ENCODE measurements around the gene AMY1C.
A peak's percentile ranks its signal among the peaks of the same experiment; 100 is the strongest.

The AMY1C gene

GRCh38 chr1:103761896-103762295, 12.2 kb downstream of the AMY1C start:
- TF ChIP-seq Cebpa-rat (IDR thresholded peaks at IDR 0.05), result no peak
- Histone ChIP-seq H3K27me3 (no peaks in the 10 kb centered on the region), H3K4me1 (peaks cover 0 to 16% (median 0%) of the 10 kb centered on the region in 10 experiments; a peak in 3 of 20 replicates), H3K9ac (no peak overlapping the region), H4K20me1 (no peaks in the 10 kb centered on the region), H3K4me2 (0 out of 22 replicates have a peak overlapping the region, but pooled peaks of 1 of the 11 experiments have one; percentile 9), H3K27ac (no peak overlapping the region), H3K9me3 (replicated peaks in 1 of 11) (peaks cover 0 to 12% (median 6%) of the 10 kb centered on the region in 11 experiments; a peak in 11 of 22 replicates), H3K4me3 (no peak overlapping the region), H3K36me3 (no peaks in the 10 kb centered on the region)

DNA sequence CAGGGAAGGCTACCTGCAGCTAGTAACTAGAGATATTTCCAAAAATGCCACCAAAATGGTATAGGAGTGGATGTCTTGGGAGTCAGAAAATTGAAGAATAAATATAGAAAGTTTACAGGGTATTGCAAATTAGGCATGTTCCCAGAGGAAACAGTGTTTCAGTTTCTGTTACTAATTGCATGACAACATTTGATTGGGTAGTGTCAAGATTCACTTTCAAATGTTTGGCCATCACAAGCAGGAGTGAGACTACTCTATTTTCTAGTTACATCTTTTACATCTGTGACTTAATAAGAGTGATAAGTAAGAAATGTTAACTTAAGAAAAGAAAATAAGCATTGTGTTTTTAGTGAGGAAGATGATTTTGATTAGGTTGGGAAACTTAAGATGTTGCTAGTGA, 30.2 kb downstream of the AMY1C start:
- H3K4me1 ChIP-seq, result peaks cover 0 to 13% (median 7%) of the 10 kb centered on the region in 10 experiments; a peak in 11 of 20 replicates
- peak overlapping the region in 7 of 11 experiments; percentile 2 to 35 (median 21); a peak in 10 of 22 replicates for H3K4me2 ChIP-seq
- no peaks in the 10 kb centered on the region for H3K27me3 ChIP-seq
- no peaks in the 10 kb centered on the region for H3K36me3 ChIP-seq
- H4K20me1 ChIP-seq, result no peaks in the 10 kb centered on the region
- H3K9ac ChIP-seq, result no peak overlapping the region
- no peak overlapping the region for H3K27ac ChIP-seq
- no peak overlapping the region for H3K4me3 ChIP-seq
- TF ChIP-seq Cebpa-rat (IDR thresholded peaks at IDR 0.05), result no peak
- H3K9me3 ChIP-seq (replicated peaks in 1 of 11), result no peaks in the 10 kb centered on the region

DNA sequence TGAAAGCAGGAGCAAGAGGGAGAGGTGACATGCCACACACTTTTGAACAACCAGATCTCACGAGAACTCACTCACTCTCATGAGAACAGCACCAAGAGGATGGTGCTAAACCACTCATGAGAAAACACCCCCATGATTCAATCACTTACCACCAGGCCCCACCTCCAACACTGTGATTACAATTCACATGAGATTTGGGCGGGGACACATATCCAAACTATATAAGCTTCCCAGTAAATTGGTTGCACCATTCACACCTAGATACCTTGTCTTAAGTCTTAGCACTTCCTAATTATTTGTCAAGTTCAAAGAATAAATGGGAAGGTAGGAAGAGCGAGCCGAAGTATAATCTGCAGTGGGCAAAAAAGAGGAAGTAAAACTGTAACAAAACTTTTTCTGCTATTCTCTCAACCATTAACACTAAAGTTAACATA, 34.3 kb downstream of the AMY1C start:
- H3K9me3 ChIP-seq (replicated peaks in 1 of 11), result no peaks in the 10 kb centered on the region
- H3K4me2 ChIP-seq, result no peak overlapping the region
- peaks cover 0 to 13% (median 7%) of the 10 kb centered on the region in 10 experiments; a peak in 11 of 20 replicates for H3K4me1 ChIP-seq
- H3K9ac ChIP-seq, result no peak overlapping the region
- no peaks in the 10 kb centered on the region for H4K20me1 ChIP-seq
- H3K27ac ChIP-seq, result no peak overlapping the region
- TF ChIP-seq Cebpa-rat (IDR thresholded peaks at IDR 0.05), result no peak
- no peak overlapping the region for H3K4me3 ChIP-seq
- no peaks in the 10 kb centered on the region for H3K36me3 ChIP-seq
- H3K27me3 ChIP-seq, result no peaks in the 10 kb centered on the region

GRCh38 chr1:103788377-103788776, 38.7 kb downstream of the AMY1C start:
- H3K4me2 ChIP-seq, result no peak overlapping the region
- H3K4me3 ChIP-seq, result no peak overlapping the region
- no peaks in the 10 kb centered on the region for H3K27me3 ChIP-seq
- 0 out of 20 replicates have a peak, but pooled peaks cover 0 to 4% (median 0%) of the 10 kb centered on the region in 10 experiments for H3K4me1 ChIP-seq
- H4K20me1 ChIP-seq, result no peaks in the 10 kb centered on the region
- no peak overlapping the region for H3K27ac ChIP-seq
- no peak for TF ChIP-seq Cebpa-rat (IDR thresholded peaks at IDR 0.05)
- no peaks in the 10 kb centered on the region for H3K9me3 ChIP-seq (replicated peaks in 1 of 11)
- H3K9ac ChIP-seq, result no peak overlapping the region
- no peaks in the 10 kb centered on the region for H3K36me3 ChIP-seq

DNA sequence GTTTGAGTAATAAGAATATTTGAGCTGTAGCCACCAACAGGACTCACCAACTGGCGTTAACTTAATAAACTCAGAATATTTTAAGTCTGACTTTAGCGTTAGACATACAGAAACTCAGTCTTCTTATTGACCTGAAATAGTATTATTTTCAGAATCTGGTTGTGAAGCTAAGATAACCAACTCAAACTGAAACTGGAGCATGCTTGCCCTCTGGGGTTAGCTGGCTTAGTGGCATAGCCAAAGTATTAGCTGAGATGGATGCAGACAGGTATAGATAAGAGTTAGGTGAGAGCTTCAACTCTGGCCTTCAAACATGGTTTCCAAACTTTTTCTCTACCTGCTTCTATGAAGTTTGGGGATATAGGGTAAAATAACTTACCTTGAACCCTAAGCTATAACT, 40.5 kb downstream of the AMY1C start:
- H3K36me3 ChIP-seq, result no peaks in the 10 kb centered on the region
- H3K4me2 ChIP-seq, result no peak overlapping the region
- H3K9me3 ChIP-seq (replicated peaks in 1 of 11), result no peaks in the 10 kb centered on the region
- no peak overlapping the region for H3K4me3 ChIP-seq
- H4K20me1 ChIP-seq, result no peaks in the 10 kb centered on the region
- H3K27me3 ChIP-seq, result no peaks in the 10 kb centered on the region
- H3K4me1 ChIP-seq, result no peaks in the 10 kb centered on the region
- TF ChIP-seq Cebpa-rat (IDR thresholded peaks at IDR 0.05), result no peak
- H3K9ac ChIP-seq, result no peak overlapping the region
- H3K27ac ChIP-seq, result no peak overlapping the region
